ENCODE data around the gene BICD1. TPM values are rescaled to one million over a fixed set of nuclear protein-coding genes. Genes with fewer than 3 reads are reported as not detected.

BICD1 gene
- total RNA-seq, 1 experiment from 2014 or later: 45.6 TPM

DNA sequence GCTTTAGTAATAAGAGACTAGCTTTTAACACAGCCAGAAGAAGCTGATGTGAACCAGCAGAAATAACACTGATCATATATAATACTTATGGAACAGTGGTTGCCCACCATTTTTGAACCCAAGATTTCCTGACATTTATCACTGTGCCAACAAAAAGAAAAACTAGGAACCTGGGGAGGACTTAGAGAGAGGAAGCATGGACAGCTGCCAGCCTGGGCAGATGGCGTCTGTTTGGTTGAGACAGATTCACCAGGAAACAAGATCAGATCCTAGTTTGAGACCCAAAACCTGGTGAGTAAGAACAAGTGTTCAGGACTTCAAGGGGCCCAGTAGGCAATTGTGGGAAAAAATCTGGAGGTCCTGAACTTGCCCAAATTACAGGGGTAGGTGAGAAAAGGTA is 95.3 kb downstream of the BICD1 start:
- no peaks in the 10 kb centered on the region for H3K4me1 Mint-ChIP-seq (ENCODE audit: low read depth, unreplicated experiment)
- no peak overlapping the region for H3K4me3 Mint-ChIP-seq (ENCODE audit: low read depth, unreplicated experiment)
- DNase-seq: no peak
- no peak overlapping the region for H3K27ac Mint-ChIP-seq (ENCODE audit: unreplicated experiment)
- peaks cover 3% of the 10 kb centered on the region for H3K36me3 Mint-ChIP-seq (ENCODE audit: insufficient read depth, unreplicated experiment)
- BruUV-seq (replicated peaks): no TSS peak
- H3K9me3 Mint-ChIP-seq (ENCODE audit: low read depth, unreplicated experiment): no peaks in the 10 kb centered on the region
- no peaks in the 10 kb centered on the region for H3K27me3 Mint-ChIP-seq (ENCODE audit: unreplicated experiment)
- intact Hi-C loops (cut with micrococcal nuclease; ENCODE audit: unreplicated experiment): no loop called here
- CTCF ChIA-PET: no interaction called here
- TF ChIP-seq, protein P1, sequence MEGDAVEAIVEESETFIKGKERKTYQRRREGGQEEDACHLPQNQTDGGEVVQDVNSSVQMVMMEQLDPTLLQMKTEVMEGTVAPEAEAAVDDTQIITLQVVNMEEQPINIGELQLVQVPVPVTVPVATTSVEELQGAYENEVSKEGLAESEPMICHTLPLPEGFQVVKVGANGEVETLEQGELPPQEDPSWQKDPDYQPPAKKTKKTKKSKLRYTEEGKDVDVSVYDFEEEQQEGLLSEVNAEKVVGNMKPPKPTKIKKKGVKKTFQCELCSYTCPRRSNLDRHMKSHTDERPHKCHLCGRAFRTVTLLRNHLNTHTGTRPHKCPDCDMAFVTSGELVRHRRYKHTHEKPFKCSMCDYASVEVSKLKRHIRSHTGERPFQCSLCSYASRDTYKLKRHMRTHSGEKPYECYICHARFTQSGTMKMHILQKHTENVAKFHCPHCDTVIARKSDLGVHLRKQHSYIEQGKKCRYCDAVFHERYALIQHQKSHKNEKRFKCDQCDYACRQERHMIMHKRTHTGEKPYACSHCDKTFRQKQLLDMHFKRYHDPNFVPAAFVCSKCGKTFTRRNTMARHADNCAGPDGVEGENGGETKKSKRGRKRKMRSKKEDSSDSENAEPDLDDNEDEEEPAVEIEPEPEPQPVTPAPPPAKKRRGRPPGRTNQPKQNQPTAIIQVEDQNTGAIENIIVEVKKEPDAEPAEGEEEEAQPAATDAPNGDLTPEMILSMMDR (IDR thresholded peaks at IDR 0.05; ENCODE audit: unreplicated experiment): no peak

DNA sequence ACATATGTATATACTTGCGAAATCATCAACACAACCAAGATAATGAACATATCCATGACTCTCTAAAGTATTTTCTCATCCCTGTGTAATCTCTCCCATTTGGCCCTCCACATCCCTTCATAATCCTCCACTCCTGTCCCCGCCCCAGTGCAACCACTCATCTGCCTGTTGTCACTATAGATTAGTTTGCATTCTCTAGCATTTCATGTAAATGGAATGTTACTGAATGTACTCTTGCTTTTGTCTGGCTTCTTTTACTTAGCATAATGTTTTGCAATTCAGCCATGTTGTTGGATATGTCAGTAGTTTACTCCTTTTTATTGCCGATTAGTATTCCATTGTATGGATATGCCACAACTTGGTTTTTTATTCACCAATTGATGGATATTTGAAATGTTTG is 99.1 kb downstream of the BICD1 start:
- no peaks in the 10 kb centered on the region for H3K4me1 Mint-ChIP-seq (ENCODE audit: low read depth, unreplicated experiment)

DNA sequence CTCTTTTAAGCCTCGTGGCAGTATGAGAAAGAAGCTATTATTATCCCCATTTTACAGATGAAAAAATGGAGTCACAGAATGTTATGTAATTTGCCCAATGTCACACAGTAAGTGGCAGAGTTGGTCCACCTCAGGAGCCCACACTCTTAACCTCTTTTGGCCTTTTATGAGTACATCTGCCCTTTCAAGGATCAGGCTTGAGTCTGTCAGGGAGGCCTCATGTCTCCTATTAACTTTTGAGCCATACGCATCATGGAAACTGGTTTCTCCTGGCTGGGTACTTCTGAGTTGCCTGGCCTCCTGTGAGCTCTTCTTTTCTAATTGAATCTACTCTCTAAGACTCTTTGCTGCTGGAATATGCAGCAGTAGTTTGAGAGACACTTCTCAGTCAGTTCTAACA is 101.7 kb downstream of the BICD1 start:
- TF ChIP-seq, protein P1 (IDR thresholded peaks at IDR 0.05; ENCODE audit: unreplicated experiment): no peak
- DNase-seq: no peak
- no peak overlapping the region for H3K27ac Mint-ChIP-seq (ENCODE audit: unreplicated experiment)
- BruUV-seq (replicated peaks): no TSS peak
- no peak overlapping the region for H3K4me3 Mint-ChIP-seq (ENCODE audit: low read depth, unreplicated experiment)
- CTCF ChIA-PET: no interaction called here
- no peaks in the 10 kb centered on the region for H3K9me3 Mint-ChIP-seq (ENCODE audit: low read depth, unreplicated experiment)
- no peaks in the 10 kb centered on the region for H3K4me1 Mint-ChIP-seq (ENCODE audit: low read depth, unreplicated experiment)
- intact Hi-C loops (cut with micrococcal nuclease; ENCODE audit: unreplicated experiment): no loop called here
- no peaks in the 10 kb centered on the region for H3K36me3 Mint-ChIP-seq (ENCODE audit: insufficient read depth, unreplicated experiment)
- H3K27me3 Mint-ChIP-seq (ENCODE audit: unreplicated experiment): no peaks in the 10 kb centered on the region

More for the DNA sequence above, 99.1 kb downstream of the BICD1 start:
- CTCF ChIA-PET: no interaction called here
- no peak for DNase-seq
- TF ChIP-seq, protein P1 (IDR thresholded peaks at IDR 0.05; ENCODE audit: unreplicated experiment): no peak
- no peaks in the 10 kb centered on the region for H3K36me3 Mint-ChIP-seq (ENCODE audit: insufficient read depth, unreplicated experiment)
- no peak overlapping the region for H3K4me3 Mint-ChIP-seq (ENCODE audit: low read depth, unreplicated experiment)
- intact Hi-C loops (cut with micrococcal nuclease; ENCODE audit: unreplicated experiment): no loop called here
- no peak overlapping the region for H3K27ac Mint-ChIP-seq (ENCODE audit: unreplicated experiment)
- BruUV-seq (replicated peaks): no TSS peak
- H3K9me3 Mint-ChIP-seq (ENCODE audit: low read depth, unreplicated experiment): no peaks in the 10 kb centered on the region
- H3K27me3 Mint-ChIP-seq (ENCODE audit: unreplicated experiment): no peaks in the 10 kb centered on the region

DNA sequence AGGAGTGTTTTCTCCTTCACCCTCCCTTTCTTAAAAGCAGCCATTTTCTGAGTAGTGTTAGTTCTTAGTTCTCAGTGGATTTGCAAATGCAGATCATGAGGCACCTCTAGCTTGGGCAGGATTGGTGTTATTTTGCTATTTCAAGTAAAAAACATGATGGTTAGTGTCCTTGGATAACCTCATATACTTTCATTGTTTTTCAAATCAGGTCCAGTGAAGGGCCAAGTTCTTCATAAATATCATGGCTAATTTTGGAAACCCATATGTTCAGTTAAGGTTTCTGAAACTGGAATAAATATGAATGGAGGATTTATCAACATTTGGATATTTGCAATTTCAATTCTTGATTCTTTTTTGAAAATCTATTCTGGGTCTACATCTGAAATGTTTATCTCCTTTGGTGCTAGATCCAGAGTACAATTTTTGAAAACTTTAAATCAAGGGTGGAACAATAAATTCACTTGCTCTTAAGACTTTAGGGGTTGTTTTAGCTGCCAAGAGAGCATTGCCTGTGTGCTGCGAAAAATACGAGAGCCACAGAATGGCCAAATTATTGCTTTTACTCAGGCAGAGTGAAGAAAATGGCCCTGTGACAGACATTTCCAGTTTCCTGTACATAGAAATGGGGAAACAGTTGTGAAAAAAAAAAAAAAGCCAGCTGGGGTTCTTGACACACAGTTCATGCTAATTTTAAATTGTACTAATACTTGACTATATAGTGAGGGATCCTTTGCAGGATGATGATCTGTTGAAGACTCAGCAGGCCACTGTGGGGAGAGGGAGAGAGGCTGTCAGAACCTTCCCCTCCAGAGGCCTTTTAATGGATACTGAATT is 104.6 kb downstream of the BICD1 start:
- H3K4me1 Mint-ChIP-seq (ENCODE audit: low read depth, unreplicated experiment): no peaks in the 10 kb centered on the region
- no peak overlapping the region for H3K27ac Mint-ChIP-seq (ENCODE audit: unreplicated experiment)
- TF ChIP-seq, protein P1 (IDR thresholded peaks at IDR 0.05; ENCODE audit: unreplicated experiment): no peak
- BruUV-seq (replicated peaks): no TSS peak
- intact Hi-C loops (cut with micrococcal nuclease; ENCODE audit: unreplicated experiment): no loop called here
- H3K36me3 Mint-ChIP-seq (ENCODE audit: insufficient read depth, unreplicated experiment): no peaks in the 10 kb centered on the region
- no peaks in the 10 kb centered on the region for H3K9me3 Mint-ChIP-seq (ENCODE audit: low read depth, unreplicated experiment)
- H3K27me3 Mint-ChIP-seq (ENCODE audit: unreplicated experiment): no peaks in the 10 kb centered on the region
- CTCF ChIA-PET: no interaction called here
- no peak for DNase-seq
- H3K4me3 Mint-ChIP-seq (ENCODE audit: low read depth, unreplicated experiment): no peak overlapping the region
